GM21786 (cell line): ENCODE results near the gene CEBPG.

Experiments
- ATAC-seq: cut with Tn5 transposase; IDR thresholded peaks from one replicate; pipeline ENCODE4 v1.9.1; 2021; ENCODE audit not compliant: unreplicated experiment

Gene CEBPG

GRCh38 chr19:33379151-33379829 is 5.8 kb downstream of the CEBPG start:
- ATAC-seq: no peak

GRCh38 chr19:33381101-33381500 is 7.6 kb downstream of the CEBPG start:
- ATAC-seq: no peak

- ATAC-seq: no peak
Observed at GRCh38 chr19:33382006-33382405, 8.5 kb downstream of the CEBPG start.

GRCh38 chr19:33382982-33383381 is 9.5 kb downstream of the CEBPG start:
- no peak for ATAC-seq

- ATAC-seq: no peak
Observed at GRCh38 chr19:33383720-33384292, 10.3 kb downstream of the CEBPG start.

- no peak for ATAC-seq
Observed at GRCh38 chr19:33384983-33385382, 11.5 kb downstream of the CEBPG start.

- ATAC-seq: no peak
Observed at GRCh38 chr19:33385956-33386355, 12.4 kb downstream of the CEBPG start.

GRCh38 chr19:33386361-33386858 is 12.9 kb downstream of the CEBPG start:
- no peak for ATAC-seq

- ATAC-seq: no peak
Observed at GRCh38 chr19:33387351-33388230, 14.1 kb downstream of the CEBPG start.

GRCh38 chr19:33388231-33388724 is 14.8 kb downstream of the CEBPG start:
- no peak for ATAC-seq

GRCh38 chr19:33388725-33389420 is 15.4 kb downstream of the CEBPG start:
- no peak for ATAC-seq

- no peak for ATAC-seq
Observed at GRCh38 chr19:33389421-33390100, 16.1 kb downstream of the CEBPG start.

GRCh38 chr19:33390101-33390907 is 16.8 kb downstream of the CEBPG start:
- ATAC-seq: no peak

- ATAC-seq: no peak
Observed at GRCh38 chr19:33390908-33391630, 17.6 kb downstream of the CEBPG start.

- no peak for ATAC-seq
Observed at GRCh38 chr19:33391631-33392249, 18.2 kb downstream of the CEBPG start.

GRCh38 chr19:33392341-33393285 is 19.1 kb downstream of the CEBPG start:
- no peak for ATAC-seq

GRCh38 chr19:33393286-33394005 is 19.9 kb downstream of the CEBPG start:
- no peak for ATAC-seq
